Mucosa of descending colon (tissue), 3 donors: Measurements from ENCODE around the gene TIMM13. TPM values are rescaled to one million over a fixed set of nuclear protein-coding genes. Genes with fewer than 3 reads are reported as not detected.
"Not testable (repeated sequence)": the region's sequence is repeated elsewhere in the genome, so short reads cannot be mapped to it uniquely, and the experiment has no call there.

Experiments
- ATAC-seq: fragments of 200-7000 bp; cut with Tn5 transposase; one replicate; pipeline ENCODE4 v1.9.1; 2020; ENCODE audit warnings: mild to moderate bottlenecking, moderate library complexity
- DNase-seq, 3 donors: peaks; one replicate each; pipeline ENCODE4 v3.0.0-alpha.2; 2020
- H3K36me3 ChIP-seq: fragments of 200-600 bp; one replicate; pipeline ENCODE4 v1.8.0; 2021; ENCODE audit warnings: low read depth, mild to moderate bottlenecking
- H3K4me1 ChIP-seq: fragments of 200-600 bp; one replicate; pipeline ENCODE4 v1.8.0; 2021; ENCODE audit warnings: low read depth, mild to moderate bottlenecking
- H3K4me3 ChIP-seq: fragments of 200-600 bp; one replicate; pipeline ENCODE4 v1.8.0; 2021; ENCODE audit warnings: mild to moderate bottlenecking
- H3K9me3 ChIP-seq: fragments of 200-600 bp; one replicate; pipeline ENCODE4 v1.8.0; 2021; ENCODE audit warnings: mild to moderate bottlenecking
- CTCF ChIP-seq: fragments of 200-600 bp; IDR thresholded peaks from one replicate; pipeline ENCODE4 v1.8.0; 2022; ENCODE audit warnings: antibody characterized with exemption, mild to moderate bottlenecking
- intact Hi-C, 2 donors: fragments of 100-400 bp; cut with DNase I in 1 of 2; cut with micrococcal nuclease in 1 of 2; formaldehyde crosslinking; loops; one replicate each; pipeline versions ENCODE4 v1.11.0 to v1.11.1; 2022; cut with DNase I, micrococcal nuclease
- total RNA-seq, 3 donors: library from RNA; stranded (reverse); fragmentation: NEBNext Ultra II Directional in 2 of 3; extraction: Animal tissue kit (Norgen Biotek cat#: 25700) in 2 of 3; gene quantifications; one replicate each; pipeline versions ENCODE4 v1.2.1 to v1.2.4, GENCODE V29; 2021 to 2023
- donor health status: DM: no; HTN: no; CAD: no; lungs with moderate emphysema.
- donor health status: DM: no; HTN: no; CAD: no.
- donor health status: DM: no; HTN: yes; CAD: no.

Gene TIMM13
- total RNA-seq, 3 donors from 2014 or later = 75.4 to 130 (median 104) TPM

DNA sequence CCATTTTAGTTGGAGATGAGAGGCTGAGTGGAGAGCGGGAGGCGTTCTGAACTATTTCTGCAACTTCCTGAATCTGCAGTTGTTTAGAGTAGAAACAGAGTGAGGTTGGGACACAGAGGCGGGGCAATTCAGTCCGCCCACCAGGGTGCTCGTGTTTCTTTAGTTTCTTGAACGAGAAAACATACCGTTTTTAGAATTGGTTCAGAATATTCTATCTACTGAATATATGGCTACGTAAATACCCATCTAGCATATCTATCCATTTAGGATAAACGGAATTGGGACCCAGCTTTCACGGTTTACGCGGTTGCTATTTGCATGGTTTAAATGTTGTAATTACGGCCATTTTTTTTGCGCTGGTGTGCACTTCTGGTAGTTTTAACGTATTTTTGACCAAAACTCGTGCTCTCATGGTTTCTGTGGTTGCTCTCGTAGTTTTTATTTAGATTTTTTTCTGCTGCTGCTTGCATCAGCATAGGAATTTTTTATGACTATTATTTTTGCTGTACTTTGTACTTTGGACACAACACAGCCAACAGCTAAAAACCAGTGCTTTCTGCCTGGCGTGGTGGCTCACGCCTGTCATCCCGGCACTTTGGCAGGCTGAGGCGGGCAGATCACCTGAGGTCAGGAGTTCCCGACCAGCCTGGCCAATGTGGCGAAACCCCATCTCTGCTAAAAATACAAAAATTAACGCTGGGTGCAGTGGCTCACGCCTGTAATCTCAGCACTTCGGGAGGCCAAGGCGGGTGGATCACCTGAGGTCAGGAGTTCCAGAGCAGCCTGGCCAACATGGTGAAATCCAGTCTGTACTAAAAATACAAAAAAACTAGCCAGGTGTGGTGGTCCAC lies 32.7 kb downstream of the TIMM13 start:
- ATAC-seq = peak; percentile 90
- DNase-seq = peak; percentile 72 to 81 (median 80)
- no peaks in the 10 kb centered on the region for H3K36me3 ChIP-seq
- TF ChIP-seq CTCF = no peak
- H3K4me1 ChIP-seq = peaks cover 13% of the 10 kb centered on the region
- H3K4me3 ChIP-seq = no peak overlapping the region
- intact Hi-C loops = no loop called here
- H3K9me3 ChIP-seq = no peaks in the 10 kb centered on the region

GRCh38 chr19:2394054-2394441 lies 33.3 kb downstream of the TIMM13 start:
- no peak for ATAC-seq

DNA sequence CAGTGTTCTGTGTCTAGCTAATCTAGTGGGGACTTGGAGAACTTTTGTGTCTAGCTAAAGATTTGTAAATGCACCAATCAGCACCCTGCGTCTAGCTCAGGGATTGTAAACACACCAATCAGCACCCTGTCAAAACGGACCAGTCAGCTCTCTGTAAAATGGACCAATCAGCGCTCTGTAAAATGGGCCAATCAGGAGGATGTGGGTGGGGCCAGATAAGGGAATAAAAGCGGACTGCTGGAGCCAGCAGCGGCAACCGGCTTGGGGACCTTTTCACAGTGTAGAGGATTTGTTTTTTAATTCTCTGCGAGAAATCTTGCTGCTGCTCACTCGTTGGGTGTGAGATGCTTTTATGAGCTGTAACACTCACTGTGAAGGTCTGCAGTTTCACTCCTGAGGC lies 34.5 kb downstream of the TIMM13 start:
- H3K36me3 ChIP-seq, H3K4me3 ChIP-seq, intact Hi-C loops, DNase-seq, ATAC-seq, H3K9me3 ChIP-seq: not testable (repeated sequence)
- peaks cover 13% of the 10 kb centered on the region for H3K4me1 ChIP-seq

More at GRCh38 chr19:2394054-2394441, 33.3 kb downstream of the TIMM13 start:
- no peak for TF ChIP-seq CTCF
- Histone ChIP-seq H3K4me3 (no peak overlapping the region), H3K9me3 (no peaks in the 10 kb centered on the region), H3K4me1 (peaks cover 13% of the 10 kb centered on the region), H3K36me3 (no peaks in the 10 kb centered on the region)
- no peak for DNase-seq
- intact Hi-C loops = no loop called here

DNA sequence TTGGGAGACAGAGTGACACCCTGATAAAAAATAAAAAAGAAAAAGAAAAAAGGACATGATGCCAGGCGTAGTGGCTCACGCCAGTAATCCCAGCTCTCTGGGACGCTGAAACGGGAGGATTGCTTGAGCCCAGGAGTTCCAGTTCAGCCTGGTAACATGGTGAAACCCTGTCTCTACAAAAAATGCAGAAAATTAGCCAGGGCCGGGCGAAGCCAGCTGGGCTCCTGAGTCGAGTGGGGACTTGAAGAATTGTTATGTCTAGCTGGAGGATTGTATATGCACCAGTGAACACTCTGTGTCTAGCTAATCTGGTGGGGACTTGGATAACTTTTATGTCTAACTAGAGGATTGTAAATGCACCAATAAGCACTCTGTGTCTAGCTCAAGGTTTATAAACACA lies 35.0 kb downstream of the TIMM13 start:
- Histone ChIP-seq H3K4me3 (no peak overlapping the region), H3K9me3 (no peaks in the 10 kb centered on the region), H3K4me1 (peaks cover 13% of the 10 kb centered on the region), H3K36me3 (no peaks in the 10 kb centered on the region)
- TF ChIP-seq CTCF = no peak
- ATAC-seq (no peak), DNase-seq (no peak)
- intact Hi-C loops = no loop called here

GRCh38 chr19:2391118-2391725 lies 36.2 kb downstream of the TIMM13 start:
- Histone ChIP-seq H3K4me1 (peaks cover 13% of the 10 kb centered on the region), H3K4me3 (no peak overlapping the region), H3K9me3 (no peaks in the 10 kb centered on the region), H3K36me3 (no peaks in the 10 kb centered on the region)
- intact Hi-C loops = no loop called here
- DNase-seq = peak in 1 of 3 donors; percentile 64
- peak; percentile 53 for TF ChIP-seq CTCF
- ATAC-seq = peak; percentile 66

- TF ChIP-seq CTCF = no peak
- no peak overlapping the region for H3K4me3 ChIP-seq
- H3K4me1 ChIP-seq = peaks cover 5% of the 10 kb centered on the region
- H3K36me3 ChIP-seq = no peaks in the 10 kb centered on the region
- no peak for ATAC-seq
- intact Hi-C loops = no loop called here
- no peaks in the 10 kb centered on the region for H3K9me3 ChIP-seq
- no peak for DNase-seq
Observed at GRCh38 chr19:2389594-2389993, 37.8 kb downstream of the TIMM13 start.
